ENCODE measurements around the gene ATF4. TPM values are rescaled to one million over a fixed set of nuclear protein-coding genes. Genes with fewer than 3 reads are reported as not detected.

Gene ATF4
- total and polyA plus RNA-seq, 2 of the 8 experiments (the other 6 are each of a cell fraction or from before 2014, with no cell fraction given): 553 to 704 TPM

GRCh38 chr22:39530692-39531331 lies 10.4 kb downstream of the ATF4 start (continued):
- TF ChIP-seq CBX8 (IDR thresholded peaks at IDR 0.05; ENCODE audit: borderline replicate concordance, low read depth, low read length) (no peak), CTCF (IDR thresholded peaks at IDR 0.05; ENCODE audit: control extremely low read depth in 1 of 3, insufficient read depth in 1 of 3, low read depth in 1 of 3, low read length in 3 of 3) (peak in 2 of 3 experiments; percentile 32 to 33; a peak in 2 of 4 replicates), SRF (IDR thresholded peaks at IDR 0.05; ENCODE audit: low read depth, low read length) (no peak), HDAC6 (IDR thresholded peaks at IDR 0.05; ENCODE audit: low read depth, low read length) (no peak)
- TF ChIP-seq, protein P1, sequence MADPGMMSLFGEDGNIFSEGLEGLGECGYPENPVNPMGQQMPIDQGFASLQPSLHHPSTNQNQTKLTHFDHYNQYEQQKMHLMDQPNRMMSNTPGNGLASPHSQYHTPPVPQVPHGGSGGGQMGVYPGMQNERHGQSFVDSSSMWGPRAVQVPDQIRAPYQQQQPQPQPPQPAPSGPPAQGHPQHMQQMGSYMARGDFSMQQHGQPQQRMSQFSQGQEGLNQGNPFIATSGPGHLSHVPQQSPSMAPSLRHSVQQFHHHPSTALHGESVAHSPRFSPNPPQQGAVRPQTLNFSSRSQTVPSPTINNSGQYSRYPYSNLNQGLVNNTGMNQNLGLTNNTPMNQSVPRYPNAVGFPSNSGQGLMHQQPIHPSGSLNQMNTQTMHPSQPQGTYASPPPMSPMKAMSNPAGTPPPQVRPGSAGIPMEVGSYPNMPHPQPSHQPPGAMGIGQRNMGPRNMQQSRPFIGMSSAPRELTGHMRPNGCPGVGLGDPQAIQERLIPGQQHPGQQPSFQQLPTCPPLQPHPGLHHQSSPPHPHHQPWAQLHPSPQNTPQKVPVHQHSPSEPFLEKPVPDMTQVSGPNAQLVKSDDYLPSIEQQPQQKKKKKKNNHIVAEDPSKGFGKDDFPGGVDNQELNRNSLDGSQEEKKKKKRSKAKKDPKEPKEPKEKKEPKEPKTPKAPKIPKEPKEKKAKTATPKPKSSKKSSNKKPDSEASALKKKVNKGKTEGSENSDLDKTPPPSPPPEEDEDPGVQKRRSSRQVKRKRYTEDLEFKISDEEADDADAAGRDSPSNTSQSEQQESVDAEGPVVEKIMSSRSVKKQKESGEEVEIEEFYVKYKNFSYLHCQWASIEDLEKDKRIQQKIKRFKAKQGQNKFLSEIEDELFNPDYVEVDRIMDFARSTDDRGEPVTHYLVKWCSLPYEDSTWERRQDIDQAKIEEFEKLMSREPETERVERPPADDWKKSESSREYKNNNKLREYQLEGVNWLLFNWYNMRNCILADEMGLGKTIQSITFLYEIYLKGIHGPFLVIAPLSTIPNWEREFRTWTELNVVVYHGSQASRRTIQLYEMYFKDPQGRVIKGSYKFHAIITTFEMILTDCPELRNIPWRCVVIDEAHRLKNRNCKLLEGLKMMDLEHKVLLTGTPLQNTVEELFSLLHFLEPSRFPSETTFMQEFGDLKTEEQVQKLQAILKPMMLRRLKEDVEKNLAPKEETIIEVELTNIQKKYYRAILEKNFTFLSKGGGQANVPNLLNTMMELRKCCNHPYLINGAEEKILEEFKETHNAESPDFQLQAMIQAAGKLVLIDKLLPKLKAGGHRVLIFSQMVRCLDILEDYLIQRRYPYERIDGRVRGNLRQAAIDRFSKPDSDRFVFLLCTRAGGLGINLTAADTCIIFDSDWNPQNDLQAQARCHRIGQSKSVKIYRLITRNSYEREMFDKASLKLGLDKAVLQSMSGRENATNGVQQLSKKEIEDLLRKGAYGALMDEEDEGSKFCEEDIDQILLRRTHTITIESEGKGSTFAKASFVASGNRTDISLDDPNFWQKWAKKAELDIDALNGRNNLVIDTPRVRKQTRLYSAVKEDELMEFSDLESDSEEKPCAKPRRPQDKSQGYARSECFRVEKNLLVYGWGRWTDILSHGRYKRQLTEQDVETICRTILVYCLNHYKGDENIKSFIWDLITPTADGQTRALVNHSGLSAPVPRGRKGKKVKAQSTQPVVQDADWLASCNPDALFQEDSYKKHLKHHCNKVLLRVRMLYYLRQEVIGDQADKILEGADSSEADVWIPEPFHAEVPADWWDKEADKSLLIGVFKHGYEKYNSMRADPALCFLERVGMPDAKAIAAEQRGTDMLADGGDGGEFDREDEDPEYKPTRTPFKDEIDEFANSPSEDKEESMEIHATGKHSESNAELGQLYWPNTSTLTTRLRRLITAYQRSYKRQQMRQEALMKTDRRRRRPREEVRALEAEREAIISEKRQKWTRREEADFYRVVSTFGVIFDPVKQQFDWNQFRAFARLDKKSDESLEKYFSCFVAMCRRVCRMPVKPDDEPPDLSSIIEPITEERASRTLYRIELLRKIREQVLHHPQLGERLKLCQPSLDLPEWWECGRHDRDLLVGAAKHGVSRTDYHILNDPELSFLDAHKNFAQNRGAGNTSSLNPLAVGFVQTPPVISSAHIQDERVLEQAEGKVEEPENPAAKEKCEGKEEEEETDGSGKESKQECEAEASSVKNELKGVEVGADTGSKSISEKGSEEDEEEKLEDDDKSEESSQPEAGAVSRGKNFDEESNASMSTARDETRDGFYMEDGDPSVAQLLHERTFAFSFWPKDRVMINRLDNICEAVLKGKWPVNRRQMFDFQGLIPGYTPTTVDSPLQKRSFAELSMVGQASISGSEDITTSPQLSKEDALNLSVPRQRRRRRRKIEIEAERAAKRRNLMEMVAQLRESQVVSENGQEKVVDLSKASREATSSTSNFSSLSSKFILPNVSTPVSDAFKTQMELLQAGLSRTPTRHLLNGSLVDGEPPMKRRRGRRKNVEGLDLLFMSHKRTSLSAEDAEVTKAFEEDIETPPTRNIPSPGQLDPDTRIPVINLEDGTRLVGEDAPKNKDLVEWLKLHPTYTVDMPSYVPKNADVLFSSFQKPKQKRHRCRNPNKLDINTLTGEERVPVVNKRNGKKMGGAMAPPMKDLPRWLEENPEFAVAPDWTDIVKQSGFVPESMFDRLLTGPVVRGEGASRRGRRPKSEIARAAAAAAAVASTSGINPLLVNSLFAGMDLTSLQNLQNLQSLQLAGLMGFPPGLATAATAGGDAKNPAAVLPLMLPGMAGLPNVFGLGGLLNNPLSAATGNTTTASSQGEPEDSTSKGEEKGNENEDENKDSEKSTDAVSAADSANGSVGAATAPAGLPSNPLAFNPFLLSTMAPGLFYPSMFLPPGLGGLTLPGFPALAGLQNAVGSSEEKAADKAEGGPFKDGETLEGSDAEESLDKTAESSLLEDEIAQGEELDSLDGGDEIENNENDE (IDR thresholded peaks at IDR 0.05; ENCODE audit: insufficient replicate concordance, low read length): no peak

Measured in H1 (cell line).